ENCODE results near the gene GPA33. TPM values are rescaled to one million over a fixed set of nuclear protein-coding genes. Genes with fewer than 3 reads are reported as not detected.

Gene GPA33
- total and polyA plus RNA-seq, 10 of the 15 experiments (the other 5 are each of a cell fraction or from before 2014, with no cell fraction given) = 0.09 to 0.27 (median 0.21) TPM; not detected in 1

- no peak for TF ChIP-seq SKIL (IDR thresholded peaks at IDR 0.05; ENCODE audit: low read depth, poor library complexity, severe bottlenecking)
- no peak for TF ChIP-seq CBX3 (IDR thresholded peaks at IDR 0.05; ENCODE audit: borderline replicate concordance, low read depth)
- TF ChIP-seq RELB (IDR thresholded peaks at IDR 0.05; ENCODE audit: low read depth) = no peak
- TF ChIP-seq ZNF622 (IDR thresholded peaks at IDR 0.05) = no peak
- no peak for TF ChIP-seq KAT2A (conservative IDR thresholded peaks at IDR 0.05; ENCODE audit: control insufficient read depth, low read depth, low read length)
- no peak for TF ChIP-seq YY1 (IDR thresholded peaks at IDR 0.05; ENCODE audit: low read depth, low read length)
- TF ChIP-seq POLR2A (IDR thresholded peaks at IDR 0.05; ENCODE audit: low read depth, low read length) = peak; percentile 54
- no peak for TF ChIP-seq ZBTB11 (CRISPR knock-in tag; IDR thresholded peaks at IDR 0.05)
- TF ChIP-seq JUNB (IDR thresholded peaks at IDR 0.05) = no peak
- no peak for TF ChIP-seq RFX5 (IDR thresholded peaks at IDR 0.05; ENCODE audit: low read depth, low read length)
- no peak for TF ChIP-seq NR2C2 (IDR thresholded peaks at IDR 0.05; ENCODE audit: borderline replicate concordance, control insufficient read depth, insufficient read length, low read depth)
- TF ChIP-seq PAX8 (IDR thresholded peaks at IDR 0.05) = no peak
- TF ChIP-seq IRF3 (IDR thresholded peaks at IDR 0.05) = no peak
- TF ChIP-seq EED (IDR thresholded peaks at IDR 0.05; ENCODE audit: low read depth) = peak; percentile 59
- TF ChIP-seq RBBP5 (conservative IDR thresholded peaks at IDR 0.05) = no peak
- TF ChIP-seq RAD51 (IDR thresholded peaks at IDR 0.05) = no peak
- TF ChIP-seq SPI1 (IDR thresholded peaks at IDR 0.05; ENCODE audit: borderline replicate concordance, insufficient read depth, low read depth, low read length) = 0 out of 2 replicates have a peak, but pooled peaks have one; percentile 22
- TF ChIP-seq IKZF1 (conservative IDR thresholded peaks at IDR 0.05) = no peak
- TF ChIP-seq MEF2A (IDR thresholded peaks at IDR 0.05; ENCODE audit: insufficient read depth, low read depth, low read length) = no peak
- TF ChIP-seq FOXK2 (IDR thresholded peaks at IDR 0.05) = no peak
- no peak for TF ChIP-seq NFXL1 (IDR thresholded peaks at IDR 0.05; ENCODE audit: borderline replicate concordance)
- peak; percentile 40; the same call in 1 of the 2 replicates for TF ChIP-seq GABPA (IDR thresholded peaks at IDR 0.05; ENCODE audit: low read depth)
Measured at GRCh38 chr1:167043752-167044488, 46.3 kb downstream of the GPA33 start (continued).
